Endometrial microvascular endothelial cells (primary cell): ENCODE data around the gene SLC16A8. TPM values are rescaled to one million over a fixed set of nuclear protein-coding genes. Genes with fewer than 3 reads are reported as not detected.
"Not testable (repeated sequence)": the region's sequence is repeated elsewhere in the genome, so short reads cannot be mapped to it uniquely, and the experiment has no call there.

Source experiments
- in situ Hi-C: cut with HindIII; loops from 2 replicates; pipeline ENCODE4 v1.10.0; 2017; ENCODE audit warnings: low sequenced_read_pairs, low pct_unique_long_range_greater_than_20kb; ENCODE audit errors: inconsistent ontology term
- total RNA-seq: library from RNA; depleted of rRNA; stranded (reverse); fragments of >200 nt; gene quantifications from one replicate; pipeline ENCODE4 v1.2.3, GENCODE V29; 2015; ENCODE audit errors: inconsistent ontology term

Gene SLC16A8
- total RNA-seq, 1 donor from 2014 or later: not detected

GRCh38 chr22:38097058-38097457 is 13.1 kb upstream of the SLC16A8 start:
- in situ Hi-C loops: no loop called here

- in situ Hi-C loops: no loop called here
These were observed 5.5 kb upstream of the SLC16A8 start for GRCh38 chr22:38089474-38089851.

DNA sequence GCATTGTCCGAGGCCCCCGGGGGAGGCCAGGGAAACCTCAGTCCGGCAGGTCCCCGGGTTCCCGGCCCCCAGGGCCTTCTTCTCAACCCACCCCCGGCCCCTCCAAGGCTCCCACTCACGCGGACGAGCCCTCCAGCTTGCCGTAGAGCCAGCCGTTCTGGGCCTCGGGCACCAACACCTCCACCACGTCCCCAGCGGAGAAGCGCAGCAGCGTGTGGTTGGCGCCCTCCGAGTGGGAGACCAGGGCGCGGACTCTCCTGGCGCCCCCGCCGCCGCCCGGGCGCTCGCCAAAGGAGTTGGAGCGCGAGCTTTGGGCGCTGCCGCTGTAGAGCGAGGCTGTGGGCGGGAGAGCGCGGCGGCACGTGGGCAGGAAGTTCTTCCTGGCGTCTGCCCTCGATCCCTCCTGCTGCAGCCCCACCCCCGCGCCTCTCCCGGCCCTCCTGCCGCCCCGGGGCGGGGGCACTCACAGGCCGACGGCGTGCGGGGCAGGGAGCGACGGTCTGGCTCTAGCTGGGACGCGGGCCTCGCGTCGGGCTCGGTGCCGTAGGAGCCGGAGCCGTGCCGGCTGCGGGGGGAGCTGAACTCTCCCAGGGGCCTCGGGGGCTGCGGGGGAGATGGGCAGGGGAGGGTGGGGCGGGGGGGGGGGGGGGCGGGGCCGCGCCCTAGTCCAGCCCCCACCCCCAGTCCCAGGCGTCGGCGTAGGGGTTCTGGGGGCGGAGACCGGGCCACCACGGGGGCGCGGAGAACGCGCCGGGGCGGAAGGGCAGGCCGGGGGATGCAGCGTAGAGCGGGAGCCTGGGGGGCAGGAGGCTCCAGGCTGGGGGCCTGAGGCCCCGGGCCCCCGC is 4.9 kb upstream of the SLC16A8 start:
- in situ Hi-C loops: no loop called here

GRCh38 chr22:38087855-38088254 is 3.9 kb upstream of the SLC16A8 start:
- in situ Hi-C loops: no loop called here

GRCh38 chr22:38086942-38087341 is 3.0 kb upstream of the SLC16A8 start:
- in situ Hi-C loops: no loop called here

DNA sequence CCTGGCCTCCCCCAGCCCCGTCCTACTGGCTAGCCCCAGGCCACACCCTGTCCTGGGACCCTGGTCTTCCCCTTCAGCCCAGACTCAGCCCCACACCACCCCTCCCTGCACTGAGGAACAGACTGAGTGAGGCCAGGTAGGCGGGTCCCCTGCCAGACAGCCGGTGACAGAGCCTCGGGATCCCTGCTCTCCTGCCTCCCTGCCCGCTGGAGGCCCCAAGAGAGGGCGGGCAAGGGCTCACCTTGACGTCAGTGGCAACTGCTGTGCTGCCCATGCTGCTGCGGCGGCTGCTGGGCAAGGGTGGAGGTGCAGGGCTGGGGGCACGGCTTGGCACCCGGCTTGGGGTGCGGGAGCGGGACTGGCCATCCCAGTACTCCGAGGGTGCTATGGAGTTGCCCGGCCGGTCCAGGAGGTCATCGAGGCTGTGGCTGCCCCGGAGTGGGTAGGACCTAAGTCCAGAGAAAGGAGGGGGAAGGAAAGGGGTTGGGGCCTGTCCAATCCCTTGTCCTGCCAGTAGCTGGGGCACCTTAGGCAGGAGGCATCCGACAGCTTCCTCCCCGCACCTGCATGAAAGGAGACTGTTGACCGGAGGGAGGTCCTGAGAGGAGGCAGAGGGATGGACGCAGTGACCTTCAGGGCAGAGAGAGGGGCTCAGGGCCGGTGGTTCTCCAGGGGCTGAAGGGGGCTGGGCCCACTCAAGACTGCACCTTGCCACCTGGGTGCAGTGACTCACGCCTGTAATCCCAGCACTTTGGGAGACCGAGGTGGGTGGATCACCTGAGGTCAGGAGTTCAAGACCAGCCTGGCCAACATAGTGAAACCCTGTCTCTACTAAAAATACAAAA is 2.2 kb upstream of the SLC16A8 start:
- in situ Hi-C loops: no loop called here

- in situ Hi-C loops: no loop called here
These were observed 1.5 kb upstream of the SLC16A8 start for GRCh38 chr22:38085501-38085900.

DNA sequence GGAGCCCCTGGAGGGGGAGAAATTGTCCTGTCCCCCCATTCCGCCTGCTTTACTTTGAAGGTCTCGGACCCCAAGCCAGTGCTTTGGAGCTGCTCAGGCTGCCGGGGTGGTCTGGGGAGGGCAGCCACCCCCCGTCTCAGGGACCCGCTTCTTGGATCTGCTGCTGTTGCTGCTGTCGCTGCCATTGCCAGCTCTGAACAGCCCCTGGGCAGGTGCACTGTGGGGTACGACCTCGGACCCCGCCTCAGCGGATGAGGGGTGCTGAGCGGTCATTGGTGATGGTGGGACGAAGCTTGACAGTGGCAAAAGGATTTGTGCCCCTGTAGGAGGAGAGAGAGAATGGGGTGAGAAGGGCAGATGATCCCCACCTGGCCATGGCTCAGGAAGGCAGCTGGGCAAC is 1.1 kb upstream of the SLC16A8 start:
- in situ Hi-C loops: no loop called here

GRCh38 chr22:38082986-38083710 is 836 bp downstream of the SLC16A8 start:
- in situ Hi-C loops: no loop called here

- in situ Hi-C loops: no loop called here
These were observed 1.8 kb downstream of the SLC16A8 start for GRCh38 chr22:38081941-38082828.

- in situ Hi-C loops: no loop called here
These were observed 2.4 kb downstream of the SLC16A8 start for GRCh38 chr22:38081636-38081940.

DNA sequence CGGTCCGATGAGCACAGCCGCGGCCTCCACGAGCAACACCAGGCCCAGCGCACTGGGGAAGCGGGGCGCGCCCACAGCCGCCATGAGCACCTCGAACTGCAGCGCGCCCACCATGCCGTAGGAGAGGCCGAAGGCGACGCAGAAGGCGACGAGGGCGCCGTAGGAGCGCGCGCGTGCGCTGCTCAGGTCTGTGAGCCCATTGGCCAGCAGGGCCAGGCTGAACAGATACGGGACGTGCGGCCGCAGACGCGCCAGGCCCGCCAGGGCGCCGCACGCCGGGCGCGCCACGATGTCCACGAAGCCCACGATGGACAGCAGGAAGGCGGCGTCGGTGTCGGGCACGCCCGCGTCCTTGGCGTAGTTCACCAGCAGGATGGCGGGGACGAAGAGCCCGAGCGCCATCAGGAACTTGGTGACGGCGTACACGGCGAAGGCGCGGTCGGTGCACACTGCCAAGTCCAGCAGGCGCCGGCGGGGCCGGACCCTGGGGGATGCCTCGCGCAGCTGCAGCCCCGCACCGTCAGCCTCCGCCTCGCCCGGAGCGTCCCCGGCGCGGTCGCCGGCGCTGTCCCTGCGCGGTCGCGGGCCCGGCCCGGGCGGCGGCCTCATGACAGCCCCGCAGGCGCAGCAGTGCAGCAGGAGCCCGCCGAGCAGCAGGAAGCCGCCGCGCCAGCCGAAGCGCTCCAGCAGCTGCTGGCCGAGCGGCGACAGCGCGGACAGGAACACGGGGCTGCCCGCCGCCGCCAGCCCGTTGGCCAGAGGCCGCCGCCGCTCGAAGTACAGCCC is 2.9 kb downstream of the SLC16A8 start:
- in situ Hi-C loops: no loop called here

- in situ Hi-C loops: no loop called here
These were observed 3.5 kb downstream of the SLC16A8 start for GRCh38 chr22:38080474-38080849.

DNA sequence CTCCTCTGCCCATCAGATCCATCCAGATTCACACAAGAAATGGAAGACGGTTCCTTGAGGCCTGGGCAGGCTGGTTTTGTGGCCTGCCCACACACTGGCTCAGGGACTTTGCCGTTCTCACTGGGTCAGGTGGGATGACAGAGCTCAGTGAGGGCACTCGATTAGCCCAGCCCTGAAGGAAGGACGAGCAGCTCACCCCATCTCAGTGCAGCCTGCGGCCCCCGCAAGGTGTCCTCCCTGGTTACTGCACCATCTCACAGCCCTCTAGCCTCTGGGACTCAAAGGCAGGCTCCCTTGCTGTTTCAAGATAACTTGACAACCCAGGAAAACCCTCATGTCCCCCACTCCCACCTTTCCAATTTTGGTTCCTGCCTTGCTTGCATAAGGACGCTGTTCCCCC is 4.2 kb downstream of the SLC16A8 start:
- in situ Hi-C loops: no loop called here

DNA sequence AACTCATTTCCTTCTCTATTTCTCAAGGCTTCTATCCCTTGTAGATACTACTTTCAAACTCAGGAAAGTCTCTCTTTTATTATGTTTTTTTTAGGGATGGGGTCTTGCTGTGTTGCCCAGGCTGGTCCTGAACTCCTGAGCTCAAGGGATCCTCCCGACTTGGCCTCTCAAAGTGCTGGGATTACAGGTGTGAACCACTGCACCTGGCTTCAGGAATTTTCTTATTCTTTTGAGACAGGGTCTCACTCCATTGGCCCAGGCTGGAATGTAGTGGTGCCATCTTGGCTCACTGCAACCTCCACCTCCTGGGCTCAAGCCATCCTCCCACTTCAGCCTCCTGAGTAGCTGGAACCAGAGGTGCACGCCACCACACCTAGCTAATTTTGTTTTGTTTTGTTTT is 4.8 kb downstream of the SLC16A8 start:
- in situ Hi-C loops: not testable (repeated sequence)

DNA sequence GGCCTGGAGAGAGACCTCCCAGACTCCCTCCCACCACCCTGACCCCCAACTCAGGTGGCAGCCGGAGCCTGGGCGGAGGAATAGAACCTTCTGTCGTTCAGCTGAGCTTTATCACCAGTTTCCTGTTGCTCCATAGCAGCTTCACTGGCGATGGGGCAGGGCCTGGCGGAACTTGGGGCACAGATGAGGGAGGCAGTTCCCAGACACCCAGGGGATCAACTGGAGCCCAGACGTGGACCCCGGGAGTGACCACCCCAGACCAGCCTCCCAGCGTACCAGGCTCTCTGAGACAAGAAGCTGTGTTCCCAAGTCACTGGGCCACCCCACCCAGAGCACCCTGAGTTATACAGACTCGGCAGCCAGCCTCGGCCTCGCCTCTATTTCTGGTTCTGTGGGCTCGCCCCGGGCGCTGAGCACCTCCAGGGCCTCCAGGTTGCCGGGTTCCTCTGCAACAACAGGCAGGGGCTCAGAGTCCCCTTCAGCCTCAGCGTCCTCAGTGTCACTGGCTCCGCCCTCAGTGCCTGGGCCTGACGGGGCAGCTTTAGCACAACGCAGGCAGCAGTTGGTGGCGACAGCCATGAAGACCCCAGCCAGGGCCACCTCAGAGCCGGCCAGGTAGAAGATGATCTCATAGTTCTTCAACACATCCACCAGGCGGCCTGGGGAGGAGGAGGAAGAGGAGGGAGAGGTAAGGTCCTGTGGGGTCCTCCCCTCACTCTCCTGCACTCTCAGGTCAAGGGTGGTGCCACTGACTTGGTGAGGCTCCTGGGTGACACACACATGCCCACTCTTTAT is 5.7 kb downstream of the SLC16A8 start:
- in situ Hi-C loops: no loop called here

GRCh38 chr22:38077595-38077994 is 6.4 kb downstream of the SLC16A8 start:
- in situ Hi-C loops: no loop called here
